NCI-H82 treated with DMSO at 0.1 percent for 48 hours (cell line): ENCODE results near the gene KRT31.
"Not testable (repeated sequence)": the region's sequence is repeated elsewhere in the genome, so short reads cannot be mapped to it uniquely, and the experiment has no call there.

Source experiments
- DNase-seq: peaks from one replicate; lab custom pipeline; 2025; ENCODE audit not compliant: unreplicated experiment; lab: John Stamatoyannopoulos, UW

KRT31 gene

GRCh38 chr17:41392278-41392677 is 5.1 kb downstream of the KRT31 start:
- no peak for DNase-seq

- no peak for DNase-seq
Measured at GRCh38 chr17:41391535-41391934, 5.9 kb downstream of the KRT31 start.

GRCh38 chr17:41390411-41390938 is 6.9 kb downstream of the KRT31 start:
- DNase-seq = no peak

GRCh38 chr17:41387670-41388069 is 9.7 kb downstream of the KRT31 start:
- DNase-seq = no peak

GRCh38 chr17:41386227-41386626 is 11.2 kb downstream of the KRT31 start:
- DNase-seq = no peak

- DNase-seq = no peak
Measured at GRCh38 chr17:41383690-41384089, 13.7 kb downstream of the KRT31 start.

GRCh38 chr17:41382394-41382793 is 15.0 kb downstream of the KRT31 start:
- DNase-seq = no peak

- DNase-seq = not testable (repeated sequence)
Measured at GRCh38 chr17:41381943-41382342, 15.5 kb downstream of the KRT31 start, which contains the start of gene KRT34. Gene KRT34 (minus strand): TSS chr17:41382306. CDS start chr17:41382246, 60 bp downstream.

- DNase-seq = not testable (repeated sequence)
Measured at GRCh38 chr17:41380091-41380490, 17.3 kb downstream of the KRT31 start.

GRCh38 chr17:41377546-41377945 is 19.9 kb downstream of the KRT31 start:
- no peak for DNase-seq

GRCh38 chr17:41369713-41370112 is 27.7 kb downstream of the KRT31 start, which contains the start of gene KRT33B:
Gene KRT33B (minus strand): TSS chr17:41369813. CDS start chr17:41369750, 63 bp downstream.
- DNase-seq = no peak

GRCh38 chr17:41369023-41369422 is 28.4 kb downstream of the KRT31 start:
- no peak for DNase-seq

- DNase-seq = no peak
Measured at GRCh38 chr17:41367426-41368075, 29.9 kb downstream of the KRT31 start.

- no peak for DNase-seq
Measured at GRCh38 chr17:41366070-41366469, 31.3 kb downstream of the KRT31 start.

GRCh38 chr17:41363881-41364280 is 33.5 kb downstream of the KRT31 start:
- DNase-seq = no peak

GRCh38 chr17:41360296-41360995 is 37.0 kb downstream of the KRT31 start:
- DNase-seq = no peak

- no peak for DNase-seq
Measured at GRCh38 chr17:41354536-41354935, 42.9 kb downstream of the KRT31 start.

- DNase-seq = no peak
Measured at GRCh38 chr17:41352597-41353366, 44.6 kb downstream of the KRT31 start.

GRCh38 chr17:41351177-41351576 is 46.2 kb downstream of the KRT31 start:
- no peak for DNase-seq

GRCh38 chr17:41350381-41350878 is 47.0 kb downstream of the KRT31 start, which contains the start of gene KRT33A:
Gene KRT33A (minus strand): TSS chr17:41350828. CDS start chr17:41350767, 61 bp downstream.
- not testable (repeated sequence) for DNase-seq
